ENCODE measurements around the gene TMA7B.

- TF ChIP-seq CTCF (IDR thresholded peaks at IDR 0.05) (no peak), POLR2A (IDR thresholded peaks at IDR 0.05) (no peak)
Measured at GRCh38 chr22:39943337-39943736, 16.9 kb upstream of the TMA7B start.
